Brain pericyte (primary cell): ENCODE measurements around the gene ATXN7L3.

ENCODE experiments used
- DNase-seq: peaks from one replicate; pipeline ENCODE4 v3.0.0-alpha.2; 2012; ENCODE audit warnings: low read depth, low spot score

Gene ATXN7L3

DNA sequence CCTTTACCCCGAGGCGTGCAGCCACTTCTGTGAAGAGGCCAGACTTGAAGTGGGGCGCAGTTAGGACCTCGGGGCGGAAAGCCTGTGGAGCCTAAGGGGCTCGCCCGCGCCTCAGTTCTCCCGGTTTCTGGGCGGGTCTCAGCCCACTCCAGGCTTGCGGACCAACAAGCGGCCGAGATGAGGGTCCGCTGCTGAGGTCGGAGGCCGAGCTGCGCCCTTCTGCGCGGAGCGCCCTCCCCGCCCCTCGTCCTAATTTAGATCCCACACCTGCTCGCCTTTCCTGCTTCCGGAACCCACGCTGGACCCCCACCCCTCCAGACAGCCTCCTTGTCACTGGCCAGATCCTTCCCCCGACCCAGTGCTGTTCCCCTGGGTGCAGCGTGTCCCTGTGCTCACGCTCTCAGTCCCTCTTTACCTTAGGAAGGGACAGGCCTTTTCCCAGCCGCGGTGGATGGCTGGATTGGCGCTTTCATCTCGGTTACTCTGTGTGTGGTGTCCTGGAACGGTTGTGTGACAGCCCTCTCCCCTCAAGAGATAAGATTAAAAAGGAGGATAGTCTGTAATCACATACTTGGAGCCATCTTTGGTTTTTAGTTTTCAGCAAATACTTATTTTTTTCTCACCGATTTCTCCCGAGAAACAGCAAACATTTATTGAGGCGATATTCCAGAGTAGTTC lies 933 bp upstream of the ATXN7L3 start:
- no peak for DNase-seq

DNA sequence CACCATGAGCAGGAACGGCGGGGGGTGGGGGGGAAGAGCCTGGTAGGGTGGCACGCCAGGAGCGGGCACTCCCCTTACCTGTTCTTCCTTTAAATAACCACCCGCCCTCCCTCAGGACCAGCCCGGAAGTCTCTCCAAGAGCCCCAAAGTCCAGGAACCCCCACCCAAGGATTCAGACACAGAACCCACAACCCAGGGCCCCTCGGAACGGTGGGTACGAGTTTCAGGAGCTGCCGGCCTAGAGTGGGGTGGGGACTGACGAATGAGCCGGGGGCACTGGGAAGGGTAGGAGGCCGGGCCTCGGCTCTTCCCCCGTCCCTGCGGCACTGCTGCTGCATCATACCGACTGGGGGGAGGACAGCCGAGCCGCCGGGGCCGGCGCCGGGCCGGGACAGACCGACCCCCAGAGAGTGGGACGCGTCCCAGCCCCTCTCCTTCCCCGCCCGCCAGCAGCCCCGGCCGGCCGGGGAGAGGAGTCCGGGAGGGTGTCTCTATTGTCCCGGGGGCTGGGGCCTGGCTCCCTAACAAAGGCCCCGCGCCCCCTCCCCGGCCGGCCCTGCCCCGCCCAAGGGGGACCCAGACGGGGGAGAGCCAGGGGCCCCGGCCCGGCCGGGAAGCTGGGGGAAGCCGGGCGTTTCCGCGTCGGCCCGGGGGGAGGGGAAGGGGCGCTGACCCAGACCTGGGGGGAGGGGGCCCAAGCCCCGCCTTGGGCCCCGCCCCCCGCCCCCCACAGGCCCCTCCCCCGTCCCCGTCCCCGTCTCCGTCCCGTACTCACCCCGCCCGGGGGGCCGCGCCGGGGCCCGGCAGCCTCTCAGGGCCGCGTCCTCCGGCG lies 747 bp downstream of the ATXN7L3 start:
- DNase-seq = no peak

DNA sequence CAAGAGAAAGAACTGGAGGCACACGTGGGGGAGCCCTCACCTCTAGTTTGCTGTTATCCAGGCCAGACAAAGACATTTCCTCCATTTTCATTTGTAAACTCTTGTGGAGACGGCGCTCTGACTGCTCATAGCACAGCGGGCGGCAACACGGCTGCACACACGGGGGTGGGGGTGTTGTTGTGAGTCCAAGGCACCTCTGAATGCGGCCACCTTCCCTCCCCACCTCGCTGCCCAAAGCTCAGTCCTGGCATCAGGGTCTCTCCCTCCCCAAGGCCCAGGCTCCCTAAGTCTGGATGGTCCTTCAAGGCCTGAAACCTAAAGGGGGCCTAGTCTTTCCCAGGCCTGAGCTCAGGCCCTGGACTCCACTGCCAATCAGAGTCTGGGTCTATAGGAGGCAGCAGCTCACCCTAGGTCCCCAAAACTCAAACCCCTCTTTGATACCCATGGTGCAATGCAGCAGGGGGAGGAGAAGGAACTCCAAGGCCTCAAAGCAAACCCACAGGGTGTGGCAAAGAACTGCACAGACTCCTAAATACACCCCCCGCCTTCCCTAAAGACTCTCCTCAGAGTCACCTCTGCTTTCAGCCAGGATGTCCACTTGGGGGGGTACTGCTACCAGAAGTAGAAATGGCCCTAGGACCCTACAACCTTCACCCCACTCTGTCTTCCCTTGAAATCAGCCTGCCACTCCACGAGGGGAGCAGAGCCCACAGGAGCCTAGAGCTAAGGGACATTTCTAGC lies 1.5 kb downstream of the ATXN7L3 start:
- no peak for DNase-seq

DNA sequence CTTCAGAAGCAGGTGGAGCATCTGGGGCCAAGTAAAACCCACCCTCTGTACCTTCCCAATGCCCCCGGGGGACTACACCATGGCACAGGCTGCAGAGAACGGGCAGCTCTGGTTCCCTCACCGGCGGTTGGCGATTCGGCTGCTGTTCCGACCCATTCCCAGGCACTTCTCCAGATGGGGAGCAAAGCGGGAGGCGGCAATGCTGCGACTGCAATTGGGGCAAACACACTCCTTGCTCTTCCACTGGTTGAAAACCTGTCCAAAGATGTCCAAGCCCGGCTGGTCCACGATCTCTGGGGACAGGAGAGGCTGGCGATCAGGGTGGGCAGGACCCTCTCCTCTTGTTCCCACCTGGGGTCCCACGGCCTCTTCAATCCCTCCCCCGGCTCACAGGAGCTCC lies 2.6 kb downstream of the ATXN7L3 start:
- DNase-seq = no peak

DNA sequence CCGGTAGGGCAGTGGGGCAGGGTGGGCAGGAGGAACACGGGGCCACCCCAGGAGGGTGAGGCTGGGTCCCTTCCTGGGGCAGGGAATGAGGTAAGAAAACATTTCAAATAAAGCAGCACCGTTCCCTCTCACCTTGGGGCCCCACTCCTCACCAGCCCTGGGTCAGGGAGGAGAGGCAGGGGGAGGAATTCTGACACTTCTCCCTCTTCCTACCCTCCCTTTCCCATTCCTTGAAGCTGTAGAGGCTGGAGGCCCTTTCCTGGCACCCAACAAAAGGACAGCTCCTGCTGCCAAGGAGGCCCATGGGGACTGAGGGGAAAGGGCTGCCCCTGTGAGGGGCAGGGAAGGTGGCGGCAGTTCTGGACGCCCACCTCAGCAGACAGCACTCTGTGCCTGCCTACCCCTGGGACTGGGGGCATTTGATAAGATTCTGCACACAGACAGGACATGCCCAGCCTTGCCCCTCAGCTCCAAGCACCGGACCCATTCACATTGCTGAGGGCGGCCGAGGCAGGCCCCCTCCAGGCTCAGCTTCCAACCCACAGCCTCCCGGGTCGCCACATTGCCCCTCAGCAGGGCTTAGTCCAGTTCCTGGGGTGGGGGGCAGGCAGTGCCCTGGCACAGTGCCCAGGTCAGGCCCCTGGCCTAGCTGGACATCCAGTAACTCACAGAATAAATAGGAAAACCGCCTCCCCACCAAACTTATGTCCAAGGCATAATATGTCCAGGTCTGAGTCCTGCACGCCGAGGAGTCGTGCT lies 6.2 kb downstream of the ATXN7L3 start:
- no peak for DNase-seq

DNA sequence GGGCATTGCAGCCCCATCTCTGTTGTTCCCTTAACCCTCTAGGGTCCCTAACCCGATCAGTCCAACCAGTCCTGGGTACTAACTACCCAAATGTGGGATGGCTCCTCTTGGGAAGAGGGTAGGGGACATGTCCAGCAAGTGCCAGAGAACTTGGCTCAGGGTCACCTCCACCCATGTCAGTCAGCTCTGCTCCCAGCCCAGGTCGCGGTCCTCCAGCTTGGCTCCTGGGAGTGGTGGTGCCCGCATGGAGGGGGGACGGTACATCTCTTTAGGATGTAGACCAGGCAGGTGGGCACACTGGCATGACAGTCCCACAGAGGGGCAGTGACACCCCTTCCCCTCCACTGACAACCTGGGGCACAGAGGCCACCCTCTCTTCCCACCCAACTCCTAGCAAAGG lies 6.9 kb downstream of the ATXN7L3 start:
- no peak for DNase-seq

DNA sequence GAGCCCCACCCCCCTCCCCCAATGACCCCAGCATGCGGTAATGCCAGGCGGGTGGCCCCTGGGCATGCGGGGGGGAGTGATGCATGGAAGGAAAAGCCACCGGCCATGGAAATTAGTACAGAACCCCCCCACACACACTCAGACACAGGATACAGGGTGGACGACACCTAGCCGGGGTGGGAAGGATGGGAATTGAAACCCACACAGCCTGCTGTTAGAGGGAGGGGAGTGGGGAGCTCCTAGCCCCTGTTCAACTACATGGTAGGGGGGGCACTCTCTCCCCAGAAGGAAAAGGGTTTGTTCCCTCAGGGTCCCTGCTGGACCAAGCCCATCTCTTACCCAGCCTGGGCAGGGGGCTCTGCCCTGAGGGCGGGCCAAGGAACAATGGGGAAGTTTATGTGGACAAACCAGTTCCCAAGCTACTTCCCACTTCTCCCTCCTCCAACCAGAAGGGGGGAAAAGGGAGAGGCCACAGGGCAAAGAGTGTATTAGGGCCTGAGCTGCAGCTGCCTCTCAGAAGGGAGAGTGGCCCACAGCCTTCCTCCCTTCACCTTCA lies 7.7 kb downstream of the ATXN7L3 start:
- no peak for DNase-seq

DNA sequence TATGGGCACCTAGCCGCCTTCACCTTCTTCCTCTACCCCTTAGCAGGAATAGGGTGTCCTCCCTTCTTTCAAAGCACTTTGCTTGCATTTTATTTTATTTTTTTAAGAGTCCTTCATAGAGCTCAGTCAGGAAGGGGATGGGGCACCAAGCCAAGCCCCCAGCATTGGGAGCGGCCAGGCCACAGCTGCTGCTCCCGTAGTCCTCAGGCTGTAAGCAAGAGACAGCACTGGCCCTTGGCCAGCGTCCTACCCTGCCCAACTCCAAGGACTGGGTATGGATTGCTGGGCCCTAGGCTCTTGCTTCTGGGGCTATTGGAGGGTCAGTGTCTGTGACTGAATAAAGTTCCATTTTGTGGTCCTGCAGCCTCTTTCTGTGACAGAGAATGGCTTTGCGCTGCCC lies 8.3 kb downstream of the ATXN7L3 start:
- no peak for DNase-seq

DNA sequence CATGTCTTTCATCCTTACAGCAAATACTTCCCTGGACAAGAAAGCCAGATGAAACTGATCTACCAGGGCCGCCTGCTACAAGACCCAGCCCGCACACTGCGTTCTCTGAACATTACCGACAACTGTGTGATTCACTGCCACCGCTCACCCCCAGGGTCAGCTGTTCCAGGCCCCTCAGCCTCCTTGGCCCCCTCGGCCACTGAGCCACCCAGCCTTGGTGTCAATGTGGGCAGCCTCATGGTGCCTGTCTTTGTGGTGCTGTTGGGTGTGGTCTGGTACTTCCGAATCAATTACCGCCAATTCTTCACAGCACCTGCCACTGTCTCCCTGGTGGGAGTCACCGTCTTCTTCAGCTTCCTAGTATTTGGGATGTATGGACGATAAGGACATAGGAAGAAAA lies 9.2 kb downstream of the ATXN7L3 start:
- no peak for DNase-seq

DNA sequence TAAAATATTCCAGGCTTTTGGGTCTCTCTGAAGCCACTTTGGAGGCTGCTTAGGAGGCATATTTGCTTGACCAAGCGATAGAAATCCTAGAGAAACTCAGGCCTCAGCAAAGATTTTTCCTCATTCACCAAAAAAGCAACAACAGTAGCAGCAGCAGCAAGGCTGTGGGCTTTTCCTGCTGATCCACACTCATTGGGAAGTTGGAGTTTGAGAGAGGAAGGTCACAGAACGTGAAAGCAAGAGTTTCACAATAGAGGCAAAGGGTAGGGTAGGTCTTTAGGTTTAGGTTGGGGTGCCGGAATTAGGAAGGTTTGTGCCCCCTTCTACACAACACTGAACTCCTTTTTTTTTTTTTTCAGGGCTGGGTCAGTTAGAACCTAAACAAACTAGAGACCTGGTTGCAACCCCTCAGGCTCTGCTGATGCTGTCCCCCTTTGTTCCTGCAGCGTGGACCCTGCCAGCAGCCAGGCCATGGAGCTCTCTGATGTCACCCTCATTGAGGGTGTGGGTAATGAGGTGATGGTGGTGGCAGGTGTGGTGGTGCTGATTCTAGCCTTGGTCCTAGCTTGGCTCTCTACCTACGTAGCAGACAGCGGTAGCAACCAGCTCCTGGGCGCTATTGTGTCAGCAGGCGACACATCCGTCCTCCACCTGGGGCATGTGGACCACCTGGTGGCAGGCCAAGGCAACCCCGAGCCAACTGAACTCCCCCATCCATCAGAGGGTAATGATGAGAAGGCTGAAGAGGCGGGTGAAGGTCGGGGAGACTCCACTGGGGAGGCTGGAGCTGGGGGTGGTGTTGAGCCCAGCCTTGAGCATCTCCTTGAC lies 10.9 kb downstream of the ATXN7L3 start:
- DNase-seq = no peak

DNA sequence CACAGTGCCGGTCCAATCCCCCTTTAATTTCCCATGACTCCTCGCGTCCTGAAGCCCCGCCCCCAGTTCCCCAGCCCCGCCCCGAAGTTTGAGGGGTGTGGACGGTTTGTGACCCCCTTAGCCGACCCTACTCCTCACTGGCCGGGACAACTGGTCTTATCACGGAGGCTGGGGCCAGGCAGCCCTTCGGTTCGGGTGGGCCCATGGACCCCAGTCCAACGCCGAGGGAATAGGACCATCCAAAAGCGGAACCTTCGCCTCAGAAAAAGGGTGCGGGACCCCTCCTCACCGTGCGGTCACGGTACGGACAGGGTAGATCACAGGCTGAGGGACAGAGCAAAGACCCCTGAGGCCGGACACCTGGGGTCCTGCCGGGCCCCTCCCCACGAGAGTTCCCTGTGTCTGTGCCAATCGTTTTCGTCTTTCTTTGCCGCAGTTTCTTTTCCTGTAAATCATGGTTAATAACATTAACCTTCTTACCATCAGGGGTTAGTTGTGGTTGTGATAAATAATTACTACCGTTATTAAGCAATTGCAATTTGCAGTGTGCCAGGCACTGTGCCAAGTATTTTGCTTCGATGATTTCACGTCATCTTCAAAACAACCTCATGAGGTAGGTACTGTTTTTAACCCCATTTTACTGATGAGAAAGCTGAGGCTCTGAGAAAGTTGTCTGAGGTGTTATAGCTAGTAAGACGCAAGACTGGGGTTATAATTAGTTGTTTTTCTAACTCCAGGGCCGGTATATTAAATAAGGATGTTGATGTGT lies 12.4 kb downstream of the ATXN7L3 start:
- DNase-seq = no peak

DNA sequence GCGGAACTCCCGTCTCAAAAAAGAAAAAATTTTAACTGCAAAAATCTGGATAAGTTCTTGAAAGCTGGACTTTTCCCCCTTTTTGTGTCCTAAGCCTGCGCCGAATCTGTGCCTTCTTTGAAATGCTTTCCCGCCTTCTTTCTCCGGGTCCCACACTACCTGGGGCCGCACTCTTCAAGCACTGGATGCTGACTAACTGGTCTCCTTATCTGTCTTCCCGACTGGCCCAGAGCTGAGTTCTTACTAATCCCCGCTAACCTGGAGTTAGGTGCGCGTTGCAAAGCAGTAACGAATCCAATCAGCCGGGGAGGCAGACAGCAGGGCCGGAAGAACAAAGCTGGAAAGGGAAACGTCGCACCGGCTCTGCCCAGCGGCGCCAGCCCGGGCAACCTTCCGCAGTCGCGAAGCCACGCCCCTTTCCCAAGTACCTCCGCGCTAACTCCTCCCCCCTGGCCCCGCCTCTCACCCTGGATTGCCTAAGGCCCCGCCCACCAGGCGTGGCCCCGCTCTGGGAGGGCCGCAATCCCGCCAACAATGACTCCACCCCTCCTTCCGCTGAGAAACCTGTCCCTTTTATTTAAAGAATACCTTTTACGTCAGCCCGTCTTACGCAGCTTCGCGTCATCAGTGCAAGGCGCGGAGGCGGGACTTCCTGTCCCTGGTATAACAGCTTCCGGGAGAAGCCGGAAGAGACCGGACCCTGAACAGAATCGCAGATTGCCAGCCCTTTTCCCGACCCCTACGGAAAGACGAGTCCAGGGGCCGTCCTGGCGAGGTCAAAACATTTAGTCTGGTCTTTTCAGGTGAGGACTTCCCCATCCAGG lies 13.2 kb downstream of the ATXN7L3 start, which contains the start of gene TMUB2:
TSS of gene TMUB2 (plus strand) at position 666 of the 824 bp plus-strand sequence. CDS start 737 bp downstream, outside the sequence.
- peak; percentile 97 for DNase-seq

DNA sequence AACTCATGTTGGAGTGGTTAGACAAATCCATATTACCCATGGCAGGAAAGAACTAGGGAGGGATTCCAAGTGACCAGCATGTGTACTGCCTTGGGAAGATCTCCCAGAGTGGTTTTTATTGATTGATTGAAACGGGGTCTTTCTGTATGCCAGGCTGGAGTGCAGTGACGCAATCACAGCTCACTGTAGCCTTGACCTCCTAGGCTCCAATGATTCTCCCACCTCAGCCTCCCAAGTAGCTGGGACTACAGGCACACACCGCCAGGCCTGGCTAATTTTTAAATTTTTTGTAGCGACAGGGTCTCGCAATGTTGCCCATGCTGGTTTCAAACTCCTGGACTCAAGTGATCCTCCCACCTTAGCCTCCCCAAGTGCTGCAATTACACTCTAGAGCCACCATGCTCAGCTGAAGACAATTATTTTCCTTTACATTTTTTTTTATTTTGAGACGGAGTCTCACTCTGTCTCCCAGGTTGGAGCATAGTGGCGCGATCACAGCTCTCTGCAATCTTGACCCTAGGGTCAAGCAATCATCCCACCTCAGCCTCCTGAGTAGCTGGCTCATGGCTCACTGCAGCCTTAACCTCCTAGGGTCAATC lies 15.4 kb downstream of the ATXN7L3 start:
- DNase-seq = no peak

DNA sequence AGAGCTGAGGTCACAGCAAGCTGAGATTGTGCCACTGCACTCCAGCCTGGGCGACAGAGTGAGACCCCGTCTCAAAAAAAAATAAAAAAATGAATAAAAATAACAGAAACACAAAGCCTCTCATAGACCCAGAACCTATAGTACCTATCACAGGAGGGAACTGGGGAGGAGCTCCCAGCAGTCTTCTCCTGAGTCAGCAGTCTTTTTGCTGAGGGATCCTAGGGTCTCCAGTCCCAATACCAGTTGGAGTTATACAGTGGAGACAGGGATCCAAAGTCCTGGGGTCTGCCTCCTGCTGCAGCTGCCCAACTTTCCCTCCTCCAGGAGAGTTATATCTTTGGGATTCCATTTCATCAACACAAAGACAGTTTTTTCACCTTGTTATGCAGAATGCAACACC lies 16.7 kb downstream of the ATXN7L3 start:
- DNase-seq = no peak

DNA sequence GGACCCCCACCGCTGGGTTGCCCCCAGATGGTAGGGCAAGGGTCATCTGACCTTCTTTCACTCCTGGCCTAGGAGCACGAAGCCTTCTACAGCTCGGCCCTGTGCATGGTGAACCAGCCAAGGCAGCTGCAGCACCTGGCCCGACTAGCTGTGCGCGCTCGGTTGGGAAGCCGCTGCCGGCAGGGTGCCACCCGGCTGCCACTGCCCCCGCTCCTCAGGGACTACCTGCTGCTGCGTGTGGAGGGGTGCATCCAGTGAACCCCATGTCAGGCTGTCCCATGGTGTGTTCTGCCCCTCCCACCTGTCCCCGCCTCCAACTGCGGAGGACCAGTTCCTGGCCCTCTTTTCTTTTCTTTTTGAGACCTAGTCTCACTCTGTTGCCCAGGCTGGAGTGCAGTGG lies 21.6 kb downstream of the ATXN7L3 start:
- DNase-seq = no peak

DNA sequence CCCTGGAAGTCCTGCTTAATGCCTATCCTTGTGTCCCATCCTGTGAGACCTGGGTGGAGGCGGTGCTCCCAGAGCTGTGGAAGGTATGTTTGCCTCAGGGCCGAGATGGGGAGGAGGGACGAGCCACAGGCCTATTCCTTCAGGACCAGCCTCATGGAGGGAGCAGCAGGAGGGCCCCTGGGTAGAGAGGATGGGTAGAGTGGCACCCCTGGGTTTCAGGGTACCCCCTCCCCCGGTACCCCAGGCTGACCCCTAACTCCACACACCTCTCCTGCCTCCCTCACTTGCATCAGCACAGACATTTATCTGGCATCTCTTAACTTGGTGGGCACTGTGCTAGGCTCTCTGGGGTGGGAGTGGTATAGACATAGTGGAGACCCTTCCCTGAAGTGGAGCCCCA lies 22.0 kb downstream of the ATXN7L3 start:
- no peak for DNase-seq

DNA sequence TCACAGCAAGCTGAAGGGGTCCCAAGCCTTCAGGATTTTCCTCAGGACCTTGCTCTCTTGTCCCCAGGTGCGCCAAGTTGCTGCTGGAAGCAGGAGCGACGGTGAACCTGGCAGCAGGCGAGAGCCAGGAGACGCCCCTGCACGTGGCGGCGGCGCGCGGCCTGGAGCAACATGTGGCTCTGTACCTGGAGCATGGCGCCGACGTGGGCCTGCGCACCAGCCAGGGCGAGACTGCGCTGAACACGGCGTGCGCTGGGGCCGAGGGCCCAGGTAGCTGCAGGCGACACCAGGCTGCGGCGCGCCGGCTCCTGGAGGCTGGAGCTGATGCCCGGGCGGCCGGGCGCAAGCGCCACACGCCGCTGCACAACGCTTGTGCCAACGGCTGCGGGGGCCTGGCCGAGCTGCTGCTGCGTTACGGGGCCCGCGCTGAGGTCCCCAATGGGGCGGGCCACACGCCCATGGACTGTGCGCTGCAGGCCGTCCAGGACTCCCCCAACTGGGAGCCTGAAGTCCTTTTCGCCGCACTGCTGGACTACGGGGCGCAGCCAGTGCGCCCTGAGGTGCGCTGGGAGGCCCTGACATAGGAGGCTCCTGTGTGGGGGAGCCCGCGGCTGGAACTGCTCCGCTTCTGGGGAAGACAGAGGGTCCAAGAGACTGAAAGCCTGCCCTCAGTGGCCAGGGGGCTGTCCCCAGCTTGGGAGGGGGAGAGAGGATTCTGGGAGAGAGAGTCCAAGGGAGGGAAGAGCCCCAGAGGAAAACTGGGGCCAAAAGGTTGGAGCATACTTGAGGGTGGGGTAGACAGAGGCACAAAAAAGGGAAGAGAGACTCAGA lies 22.8 kb downstream of the ATXN7L3 start:
- DNase-seq = no peak

DNA sequence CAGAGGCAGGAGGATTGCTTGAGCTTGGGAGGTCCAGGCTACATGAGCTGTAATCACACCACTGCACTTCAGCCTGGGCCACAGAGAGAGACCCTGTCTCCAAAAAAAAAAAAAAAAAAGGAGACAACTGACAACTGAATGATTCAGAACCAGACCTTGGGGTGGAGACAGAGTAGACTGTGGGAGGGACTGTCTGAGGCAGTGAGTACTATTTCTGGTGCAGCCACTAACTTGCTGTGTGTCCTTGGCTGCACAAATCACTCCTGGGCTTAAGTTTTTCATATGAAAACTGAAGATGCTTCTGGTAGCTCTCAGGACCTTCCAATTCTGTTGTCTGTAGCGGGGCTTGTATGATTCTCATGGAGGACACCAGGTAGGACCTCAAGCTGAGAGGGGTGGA lies 23.4 kb downstream of the ATXN7L3 start:
- no peak for DNase-seq
